MCF 10A (cell line): Measurements from ENCODE around the gene FAHD1. TPM values are rescaled to one million over a fixed set of nuclear protein-coding genes. Genes with fewer than 3 reads are reported as not detected.

ENCODE experiments used
- BruUV-seq: library from RNA; stranded (reverse); fragments of 400-500 nt; replicated peaks from 2 replicates; lab custom pipeline; 2021; lab: Mats Ljungman, UMichigan
- CTCF ChIA-PET: fragments of 300-600 bp; sonication (Branson Sonifier 250); formaldehyde crosslinking; extraction: SDS; loops from one replicate; lab custom pipeline; 2021; ENCODE audit warnings: antibody characterized with exemption, inconsistent platforms; lab: Yijun Ruan, JAX
- POLR2A ChIA-PET: fragments of 300-600, 350-650 bp; sonication (Branson Sonifier 250); formaldehyde crosslinking; extraction: SDS; loops from one replicate; lab custom pipeline; 2020; ENCODE audit warnings: antibody characterized with exemption, inconsistent platforms; lab: Yijun Ruan, JAX
- DNase-seq: peaks from one replicate; pipeline ENCODE4 v3.0.0-alpha.2; 2018; ENCODE audit not compliant: unreplicated experiment
- H3K27ac Mint-ChIP-seq: one replicate; pipeline ENCODE4 v1.8.0; 2022; ENCODE audit warnings: mild to moderate bottlenecking, low read depth, mixed read lengths; ENCODE audit not compliant: unreplicated experiment
- H3K27me3 Mint-ChIP-seq: one replicate; pipeline ENCODE4 v1.8.0; 2022; ENCODE audit warnings: mixed read lengths; ENCODE audit not compliant: insufficient read depth, unreplicated experiment
- H3K36me3 Mint-ChIP-seq: one replicate; pipeline ENCODE4 v1.8.0; 2022; ENCODE audit warnings: mild to moderate bottlenecking, moderate library complexity, mixed read lengths; ENCODE audit not compliant: insufficient read depth, unreplicated experiment
- H3K4me1 Mint-ChIP-seq: one replicate; pipeline ENCODE4 v1.8.0; 2022; ENCODE audit warnings: mixed read lengths; ENCODE audit not compliant: insufficient read depth, unreplicated experiment
- H3K4me3 Mint-ChIP-seq: one replicate; pipeline ENCODE4 v1.8.0; 2022; ENCODE audit warnings: mild to moderate bottlenecking, moderate library complexity, mixed read lengths; ENCODE audit not compliant: unreplicated experiment
- H3K9me3 Mint-ChIP-seq: one replicate; pipeline ENCODE4 v1.8.0; 2022; ENCODE audit warnings: mixed read lengths; ENCODE audit not compliant: unreplicated experiment
- CTCF ChIP-seq: fragments of 200-600 bp; IDR thresholded peaks from one replicate; pipeline ENCODE4 v1.8.0; 2022; ENCODE audit warnings: antibody characterized with exemption, mild to moderate bottlenecking; ENCODE audit not compliant: unreplicated experiment
- intact Hi-C: fragments of 100-400 bp; cut with micrococcal nuclease; formaldehyde crosslinking; loops from 2 replicates; pipeline ENCODE4 v1.14.1; 2022
- total RNA-seq: library from RNA; stranded (reverse); gene quantifications from 2 replicates; pipeline ENCODE4 v1.2.3, GENCODE V29; 2022

The FAHD1 gene
- total RNA-seq, 1 experiment from 2014 or later = 21.4 TPM

GRCh38 chr16:1788095-1788707 lies 38.8 kb upstream of the FAHD1 start:
- Mint-ChIP-seq H3K9me3 (no peaks in the 10 kb centered on the region), H3K4me3 (no peak overlapping the region), H3K36me3 (peaks cover 12% of the 10 kb centered on the region), H3K4me1 (peaks cover 5% of the 10 kb centered on the region), H3K27me3 (no peaks in the 10 kb centered on the region), H3K27ac (no peak overlapping the region)
- no peak for DNase-seq
- no peak for TF ChIP-seq CTCF
- BruUV-seq = no TSS peak
- ChIA-PET CTCF (no interaction called here), POLR2A (no interaction called here)
- intact Hi-C loops = no loop called here

- Mint-ChIP-seq H3K4me1 (peaks cover 5% of the 10 kb centered on the region), H3K9me3 (no peaks in the 10 kb centered on the region), H3K27me3 (no peaks in the 10 kb centered on the region), H3K27ac (no peak overlapping the region), H3K4me3 (no peak overlapping the region), H3K36me3 (peaks cover 7% of the 10 kb centered on the region)
- POLR2A ChIA-PET = interaction anchor here (0.7 kb wide), 1 partner anchor 171 kb away, joined by 4 read pairs; the partner anchor contains the start of gene NDUFB10
- intact Hi-C loops = no loop called here
- no TSS peak for BruUV-seq
- DNase-seq = no peak
- TF ChIP-seq CTCF = no peak
- CTCF ChIA-PET = no interaction called here
These were observed 38.3 kb upstream of the FAHD1 start for GRCh38 chr16:1788708-1789100.

DNA sequence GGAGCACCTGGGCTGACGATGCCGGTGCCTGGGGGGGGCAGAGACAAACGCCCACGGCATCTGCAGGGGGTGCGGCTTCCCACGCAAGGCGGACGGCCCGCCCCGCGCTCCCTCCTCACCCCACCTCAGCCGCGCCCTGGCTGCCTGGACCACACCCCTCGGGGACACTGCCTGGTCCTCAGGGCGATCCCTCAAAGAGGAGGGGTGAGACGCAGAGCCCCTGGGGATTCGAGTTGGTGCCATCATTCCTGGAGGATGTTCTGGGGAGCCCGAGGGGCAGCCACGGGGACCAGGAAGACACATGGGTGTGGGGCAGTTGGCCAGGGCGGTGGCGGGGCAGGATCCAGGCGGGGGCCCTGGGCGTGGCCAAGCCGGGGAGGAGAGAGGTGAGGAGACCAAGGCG lies 37.4 kb upstream of the FAHD1 start:
- no peak overlapping the region for H3K27ac Mint-ChIP-seq
- peaks cover 5% of the 10 kb centered on the region for H3K4me1 Mint-ChIP-seq
- no peak overlapping the region for H3K4me3 Mint-ChIP-seq
- ChIA-PET CTCF (no interaction called here), POLR2A (interaction anchor here (0.7 kb wide), 1 partner anchor 170 kb away, joined by 4 read pairs; the partner anchor contains the start of gene NDUFB10)
- H3K36me3 Mint-ChIP-seq = peaks cover 5% of the 10 kb centered on the region
- no peak for TF ChIP-seq CTCF
- no TSS peak for BruUV-seq
- intact Hi-C loops = no loop called here
- no peak for DNase-seq
- H3K9me3 Mint-ChIP-seq = no peaks in the 10 kb centered on the region
- H3K27me3 Mint-ChIP-seq = no peaks in the 10 kb centered on the region

DNA sequence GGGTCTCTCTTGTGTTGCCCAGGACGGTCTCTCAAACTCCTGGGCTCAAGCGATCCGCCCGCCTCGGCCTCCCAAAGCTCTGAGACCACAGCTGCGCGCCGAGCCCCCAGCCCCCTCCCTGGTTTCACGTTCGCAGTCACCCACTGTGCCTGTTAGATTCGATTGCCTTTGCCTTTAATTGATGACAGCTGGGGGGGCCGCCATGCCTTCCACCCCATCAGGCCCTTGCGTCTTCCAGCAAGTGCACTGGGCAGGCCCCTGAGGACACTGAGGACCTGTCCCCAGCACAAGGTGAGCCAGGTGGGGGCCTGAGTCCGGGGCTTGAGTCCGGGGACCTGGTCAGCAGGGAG lies 36.8 kb upstream of the FAHD1 start:
- no peak for TF ChIP-seq CTCF
- no peaks in the 10 kb centered on the region for H3K9me3 Mint-ChIP-seq
- peaks cover 5% of the 10 kb centered on the region for H3K36me3 Mint-ChIP-seq
- no peak overlapping the region for H3K27ac Mint-ChIP-seq
- no peak overlapping the region for H3K4me3 Mint-ChIP-seq
- ChIA-PET POLR2A (no interaction called here), CTCF (no interaction called here)
- DNase-seq = no peak
- H3K27me3 Mint-ChIP-seq = no peaks in the 10 kb centered on the region
- no TSS peak for BruUV-seq
- peaks cover under 1% of the 10 kb centered on the region for H3K4me1 Mint-ChIP-seq
- intact Hi-C loops = no loop called here
